GM18517 (cell line): ENCODE measurements around the gene C13orf46.

Experiments used
- ATAC-seq: cut with Tn5 transposase; IDR thresholded peaks from one replicate; pipeline ENCODE4 v1.9.1; 2021; ENCODE audit warnings: mild to moderate bottlenecking, moderate library complexity; ENCODE audit not compliant: unreplicated experiment

The C13orf46 gene

DNA sequence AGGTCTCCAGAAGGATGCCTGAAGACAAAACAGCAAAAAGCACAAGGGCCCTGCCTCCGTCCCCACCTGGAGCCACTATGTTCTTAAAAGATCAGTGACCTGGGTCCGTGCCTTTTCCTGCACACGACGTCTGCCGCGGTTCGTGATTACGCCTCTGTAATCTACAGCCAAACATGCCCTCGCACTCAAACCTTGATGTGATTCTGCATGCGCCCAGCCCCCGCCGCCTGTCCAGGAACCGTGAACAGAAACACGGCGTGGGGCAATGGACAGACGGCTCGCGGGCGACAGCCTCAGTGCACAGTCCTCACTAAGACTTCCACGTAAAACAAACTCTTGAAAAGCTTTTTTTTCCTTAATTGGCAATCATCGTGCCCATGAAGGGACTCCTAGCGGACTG, 15.5 kb downstream of the C13orf46 start:
- ATAC-seq, result no peak

DNA sequence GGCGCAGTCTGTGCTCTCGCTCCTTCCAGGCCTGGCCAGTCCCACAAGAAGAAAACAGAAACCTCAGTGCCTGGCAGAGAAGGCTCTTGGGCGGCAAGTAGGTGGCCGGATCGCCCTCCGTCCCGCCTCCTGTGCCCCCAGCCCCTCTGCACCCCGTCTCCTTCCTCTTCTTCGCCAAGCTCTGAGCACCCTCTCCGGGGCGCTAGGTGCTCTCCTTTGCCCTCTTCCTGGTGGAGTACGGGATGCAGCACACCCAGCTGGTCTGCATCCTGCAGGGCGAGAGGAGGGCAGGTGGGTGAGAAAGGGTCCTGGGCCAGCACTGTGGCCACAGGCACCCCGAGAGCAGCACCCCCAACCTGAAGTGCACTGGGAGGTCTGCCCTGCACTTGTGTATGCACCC, 17.3 kb downstream of the C13orf46 start:
- ATAC-seq, result no peak

GRCh38 chr13:113955691-113956090, 18.2 kb downstream of the C13orf46 start:
- no peak for ATAC-seq

GRCh38 chr13:113955235-113955634, 18.6 kb downstream of the C13orf46 start:
- ATAC-seq, result no peak

- ATAC-seq, result no peak
These were observed 19.6 kb downstream of the C13orf46 start for GRCh38 chr13:113954046-113954835.

DNA sequence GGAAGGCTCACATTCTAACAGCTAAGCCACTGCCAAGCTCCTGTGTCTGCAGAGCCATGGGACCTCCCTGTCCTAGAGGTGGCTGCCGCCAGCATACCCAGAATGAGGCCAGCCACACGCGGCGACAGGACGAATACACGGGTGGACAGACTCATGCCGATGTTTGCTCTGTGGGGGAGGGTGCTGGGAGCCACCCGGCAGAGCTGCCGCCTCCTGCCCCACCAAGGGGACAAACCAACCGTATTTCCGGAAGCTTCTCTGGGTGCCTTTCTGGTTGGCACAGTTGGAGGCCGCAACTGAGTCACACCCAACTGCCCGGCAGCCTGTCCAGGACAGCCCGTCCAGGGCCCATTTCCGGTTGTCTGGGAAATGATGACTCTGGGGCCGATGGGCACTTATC, 20.3 kb downstream of the C13orf46 start:
- ATAC-seq, result no peak

GRCh38 chr13:113952983-113953520, 20.8 kb downstream of the C13orf46 start:
- ATAC-seq, result no peak

GRCh38 chr13:113952151-113952982, 21.5 kb downstream of the C13orf46 start:
- ATAC-seq, result no peak

- ATAC-seq, result no peak
These were observed 22.5 kb downstream of the C13orf46 start for GRCh38 chr13:113951246-113951999.

DNA sequence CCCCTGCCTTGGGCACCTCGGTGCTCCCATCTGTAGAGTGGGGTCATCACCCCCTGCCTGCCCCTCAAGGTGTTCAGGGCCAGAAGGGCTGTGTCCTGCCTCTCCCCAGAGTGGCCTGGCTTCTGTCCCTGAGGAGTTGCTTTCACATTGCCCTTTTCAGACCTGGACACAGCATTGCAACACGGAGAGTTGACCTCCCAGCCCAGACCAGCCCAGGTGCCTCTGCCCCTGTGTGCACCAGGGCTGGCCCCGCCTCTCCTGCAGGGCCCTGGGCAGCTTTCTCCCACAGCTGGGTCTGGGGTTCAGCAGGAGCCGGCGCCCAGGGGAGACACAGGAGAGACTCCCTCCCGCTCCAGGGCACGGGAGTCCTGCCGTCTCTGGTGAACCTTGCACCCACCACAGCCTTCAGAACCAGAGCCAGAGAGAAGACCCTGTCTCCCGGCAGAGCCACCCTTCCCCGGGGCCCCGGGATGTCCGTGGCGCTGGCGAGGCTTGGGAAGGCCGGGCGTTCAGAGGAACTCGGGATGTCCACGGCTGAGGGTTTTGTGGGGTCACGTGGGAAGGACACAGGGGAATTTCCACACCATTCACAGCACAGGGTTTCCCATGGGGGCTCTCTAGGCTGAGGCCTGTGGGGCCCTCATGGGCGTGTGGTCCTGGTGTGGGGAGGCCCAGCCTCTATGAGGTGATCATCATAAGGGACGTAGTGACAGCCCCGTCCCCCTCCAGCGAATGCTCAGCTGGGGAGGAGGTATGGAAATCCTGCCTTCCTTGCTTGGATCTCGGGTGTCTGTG, 23.2 kb downstream of the C13orf46 start:
- no peak for ATAC-seq

GRCh38 chr13:113949546-113949945, 24.3 kb downstream of the C13orf46 start:
- ATAC-seq, result no peak

- ATAC-seq, result no peak
These were observed 25.7 kb downstream of the C13orf46 start for GRCh38 chr13:113948034-113948742.

DNA sequence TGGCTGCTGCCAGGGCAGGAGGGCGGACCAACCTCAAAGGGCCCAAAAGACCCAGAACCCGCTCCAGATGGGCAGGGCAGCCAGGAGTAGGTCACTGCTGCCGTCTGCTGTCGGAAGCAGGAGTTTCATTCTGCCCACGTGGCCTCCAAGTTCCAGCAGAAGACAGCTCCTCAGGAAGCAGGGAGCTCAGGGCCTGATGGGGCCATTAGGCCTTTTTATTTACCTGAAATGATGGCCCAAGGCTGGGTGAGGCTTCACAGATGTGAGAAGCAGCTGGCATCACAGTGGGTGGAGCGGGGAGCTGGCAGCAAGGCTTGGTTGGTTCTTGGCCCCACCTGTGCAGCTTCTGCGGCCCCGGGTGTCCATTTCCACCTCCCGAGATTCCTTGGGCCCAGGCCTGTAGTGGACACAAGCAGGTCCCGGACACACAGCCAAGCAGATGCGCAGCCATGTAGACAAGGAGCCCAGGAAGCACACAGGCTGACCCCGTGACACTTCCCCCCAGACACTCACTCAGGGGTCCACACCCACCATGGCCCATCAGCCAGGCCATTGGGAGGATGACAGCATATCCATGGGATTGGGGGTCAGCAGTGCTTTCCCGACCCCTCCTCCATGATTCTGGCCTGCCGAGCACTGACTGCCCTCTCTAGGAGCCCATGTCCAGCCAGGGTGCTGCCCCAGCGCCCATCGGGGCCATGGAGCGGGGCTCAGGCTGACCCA, 26.4 kb downstream of the C13orf46 start:
- ATAC-seq, result no peak

GRCh38 chr13:113946409-113947181, 27.3 kb downstream of the C13orf46 start:
- no peak for ATAC-seq

- ATAC-seq, result no peak
These were observed 27.9 kb downstream of the C13orf46 start for GRCh38 chr13:113945857-113946408.

DNA sequence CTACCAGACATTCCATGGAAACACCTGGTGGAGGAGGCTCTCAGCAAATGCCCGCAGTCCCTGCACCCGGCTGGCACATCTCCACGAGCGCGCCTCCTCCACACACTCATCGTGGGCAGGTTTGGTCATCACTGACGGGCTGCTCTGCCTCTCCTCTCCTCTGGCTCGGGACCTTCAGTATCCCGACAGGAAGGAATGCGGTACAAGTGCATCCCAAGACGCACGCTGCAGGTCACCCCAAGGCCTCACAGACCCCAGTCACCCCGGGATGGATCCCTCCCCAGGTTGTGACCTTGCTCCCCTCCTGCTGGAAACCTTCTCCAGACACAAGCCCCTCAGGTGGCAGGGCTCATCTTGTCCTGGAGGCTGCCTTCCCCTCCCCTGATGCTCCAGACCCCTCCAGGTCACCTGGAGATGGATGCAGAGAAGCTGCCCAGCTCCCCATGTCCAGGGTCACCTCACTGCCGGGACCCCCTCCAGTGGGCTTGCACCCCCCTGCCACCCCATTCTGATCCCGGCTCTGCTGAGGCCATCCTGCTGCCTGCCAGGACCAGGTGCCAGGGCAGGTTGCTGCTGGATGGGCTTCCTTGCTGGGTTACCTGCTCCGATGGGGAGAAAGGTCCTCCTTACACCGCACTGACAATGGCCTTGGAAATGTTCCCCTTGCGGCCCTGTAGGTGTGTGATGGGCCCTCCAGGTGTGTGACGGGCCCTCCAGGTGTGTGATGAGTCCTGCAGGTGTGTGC, 29.9 kb downstream of the C13orf46 start:
- ATAC-seq, result no peak

DNA sequence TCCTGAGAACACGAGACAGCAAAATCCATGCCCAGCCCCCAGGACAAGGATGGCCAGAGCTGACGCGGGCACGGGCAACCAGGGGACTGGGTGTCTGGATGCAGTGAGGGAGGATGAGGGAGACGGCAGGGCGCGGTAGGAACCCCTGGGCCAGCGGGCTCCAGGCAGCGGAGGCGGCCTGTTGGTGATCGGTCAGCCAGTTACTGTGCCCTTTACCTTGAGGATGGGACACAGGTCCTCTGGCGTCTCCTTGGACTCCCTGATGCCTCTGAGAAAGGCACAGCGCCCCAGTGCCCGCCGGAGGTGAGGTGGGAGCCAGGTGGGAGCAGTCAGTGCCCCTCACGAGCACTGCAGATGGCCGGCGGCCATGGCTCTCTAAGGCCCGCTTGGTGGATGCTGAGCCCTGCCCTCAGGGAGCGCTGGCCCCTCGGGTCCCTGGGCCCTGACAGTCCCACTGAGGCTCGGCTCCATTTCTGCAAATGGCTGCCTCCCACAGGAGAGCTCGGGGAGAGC, 31.2 kb downstream of the C13orf46 start:
- no peak for ATAC-seq
